Right lobe of liver (tissue), 6 donors: ENCODE results near the gene PSMD3. TPM values are rescaled to one million over a fixed set of nuclear protein-coding genes. Genes with fewer than 3 reads are reported as not detected.

Source experiments
- ATAC-seq, 4 donors: fragments of 200-7000 bp; cut with Tn5 transposase; one replicate each; pipeline ENCODE4 v1.9.1; 2020; ENCODE audit warnings: mild to moderate bottlenecking in 4 of 4, moderate library complexity in 4 of 4
- DNase-seq, 3 donors: peaks; one replicate each; pipeline ENCODE4 v3.0.0-alpha.2; 2020
- H3K27ac ChIP-seq, 3 donors: fragments of 200-600 bp; one replicate each; pipeline ENCODE4 v1.8.0; 2022
- H3K27me3 ChIP-seq, 2 donors: fragments of 200-600 bp; one replicate each; pipeline ENCODE4 v1.8.0; 2022
- H3K36me3 ChIP-seq, 4 donors: fragments of 200-600 bp; sonication (generic) in 1 of 4; one replicate each; pipeline versions ENCODE4 v1.5.1 to v1.8.0; 2017 to 2022; ENCODE audit warnings: control low read depth in 1 of 4
- H3K4me1 ChIP-seq, 4 donors: fragments of 200-600 bp; sonication (generic) in 1 of 4; one replicate each; pipeline versions ENCODE4 v1.5.1 to v1.8.0; 2017 to 2022; ENCODE audit warnings: control low read depth in 1 of 4
- H3K4me3 ChIP-seq, 3 donors: fragments of 200-600 bp; one replicate each; pipeline ENCODE4 v1.8.0; 2022
- H3K9me3 ChIP-seq, 4 donors: fragments of 200-600 bp; sonication (generic) in 1 of 4; one replicate each; pipeline versions ENCODE4 v1.5.1 to v1.8.0; 2017 to 2022; ENCODE audit warnings: control low read depth in 1 of 4
- CTCF ChIP-seq, 4 donors: fragments of 200-600 bp in 3 of 4; fragments of 450-650 bp in 1 of 4; IDR thresholded peaks; one replicate each; pipeline versions ENCODE4 v1.5.1 to v1.8.0; 2016 to 2022; ENCODE audit warnings: antibody characterized with exemption in 4 of 4, mild to moderate bottlenecking in 2 of 4
- POLR2A ChIP-seq: fragments of 450-650 bp; IDR thresholded peaks from one replicate; pipeline ENCODE4 v1.6.1; 2017; ENCODE audit warnings: antibody characterized with exemption, mild to moderate bottlenecking
- WGBS: methylation state at CpG from one replicate; pipeline ENCODE4 v1.1.6; 2018; ENCODE audit warnings: low coverage, low lambda C conversion rate; ENCODE audit not compliant: insufficient coverage; ENCODE audit errors: missing lambda C conversion rate; 5-methylcytosine and 5-hydroxymethylcytosine counted together
- intact Hi-C, 2 donors: fragments of 100-400 bp; cut with DNase I; formaldehyde crosslinking; loops; one replicate each; pipeline versions ENCODE4 v1.11.2 to v1.14.1; 2022
- total RNA-seq, 6 experiments: library from RNA; depleted of rRNA in 2 of 6; stranded (reverse); fragments of >200 nt in 2 of 6; fragmentation: NEBNext Ultra II Directional in 3 of 6; extraction: Animal tissue kit (Norgen Biotek cat#: 25700) in 3 of 6; gene quantifications; one replicate each; pipeline versions ENCODE4 v1.1.0 to v1.2.4, GENCODE V29; 2016 to 2023
- donor health status: DM: no; HTN: yes; CAD: no.
- donor health status: DM: no; HTN: no; CAD: no.
- donor health status: DM: no; HTN: no; CAD: no.
- donor health status: DM: no; HTN: yes; CAD: no.
- donor health status: DM: no; HTN: yes; CAD: no.

Gene PSMD3
- total RNA-seq, 6 experiments from 2014 or later = 58.3 to 85.3 (median 67.4) TPM

- no peak for ATAC-seq
- 92% methylated on average over 3 of the region's 3 CpGs for WGBS
- TF ChIP-seq POLR2A (no peak), CTCF (IDR thresholded peaks at IDR 0.05) (no peak)
- H3K4me1 ChIP-seq = peaks cover 0 to 14% (median 5%) of the 10 kb centered on the region in 4 donors
- no peaks in the 10 kb centered on the region for H3K27me3 ChIP-seq
- no peak overlapping the region for H3K4me3 ChIP-seq
- no peak for DNase-seq
- H3K27ac ChIP-seq = no peak overlapping the region
- H3K36me3 ChIP-seq = no peaks in the 10 kb centered on the region
- intact Hi-C loops = no loop called here
- no peaks in the 10 kb centered on the region for H3K9me3 ChIP-seq
Observed at GRCh38 chr17:39937447-39937846, 43.2 kb upstream of the PSMD3 start.

- peaks cover 0 to 14% (median 5%) of the 10 kb centered on the region in 4 donors for H3K4me1 ChIP-seq
- DNase-seq = no peak
- H3K4me3 ChIP-seq = no peak overlapping the region
- intact Hi-C loops = no loop called here
- TF ChIP-seq POLR2A = no peak
- TF ChIP-seq CTCF (IDR thresholded peaks at IDR 0.05) = no peak
- H3K27ac ChIP-seq = no peak overlapping the region
- no peaks in the 10 kb centered on the region for H3K27me3 ChIP-seq
- H3K36me3 ChIP-seq = no peaks in the 10 kb centered on the region
- ATAC-seq = no peak
- 64% methylated on average over 7 of the region's 8 CpGs for WGBS
- H3K9me3 ChIP-seq = no peaks in the 10 kb centered on the region
Observed at GRCh38 chr17:39938140-39938869, 42.3 kb upstream of the PSMD3 start.

- Histone ChIP-seq H3K4me1 (peaks cover 0 to 10% (median 3%) of the 10 kb centered on the region in 4 donors), H3K9me3 (no peaks in the 10 kb centered on the region), H3K36me3 (no peaks in the 10 kb centered on the region), H3K4me3 (no peak overlapping the region), H3K27me3 (no peaks in the 10 kb centered on the region), H3K27ac (no peak overlapping the region)
- ATAC-seq = no peak
- DNase-seq = no peak
- TF ChIP-seq CTCF (IDR thresholded peaks at IDR 0.05) (no peak), POLR2A (no peak)
- WGBS = 100% methylated on average over 3 of the region's 3 CpGs
- intact Hi-C loops = no loop called here
Observed at GRCh38 chr17:39939106-39939505, 41.5 kb upstream of the PSMD3 start.

- ATAC-seq = no peak
- H3K27ac ChIP-seq = no peak overlapping the region
Observed at GRCh38 chr17:39939588-39940419, 40.8 kb upstream of the PSMD3 start.

More at GRCh38 chr17:39939588-39940419, 40.8 kb upstream of the PSMD3 start:
- Histone ChIP-seq H3K4me3 (no peak overlapping the region), H3K4me1 (peaks cover 0 to 8% (median 2%) of the 10 kb centered on the region in 4 donors), H3K36me3 (no peaks in the 10 kb centered on the region), H3K27me3 (no peaks in the 10 kb centered on the region), H3K9me3 (no peaks in the 10 kb centered on the region)
- WGBS = 55% methylated on average over 5 of the region's 6 CpGs
- no peak for TF ChIP-seq POLR2A
- TF ChIP-seq CTCF (IDR thresholded peaks at IDR 0.05) = peak in 1 of 4 donors; percentile 16
- no peak for DNase-seq
- intact Hi-C loops = no loop called here
